Prostate gland (tissue), 2 donors: ENCODE results near the gene PCIF1.

Source experiments
- POLR2A ChIP-seq: fragments of 450-650 bp; IDR thresholded peaks from one replicate; pipeline ENCODE4 v1.6.1; 2016; ENCODE audit warnings: antibody characterized with exemption, mild to moderate bottlenecking
- POLR2AphosphoS5 ChIP-seq: sonication (generic); formaldehyde crosslinking; IDR thresholded peaks from one replicate; pipeline ENCODE4 v1.6.1; 2017; ENCODE audit warnings: antibody characterized with exemption
- TF ChIP-seq, protein P1 (sequence below), 4 experiments: fragments of 200-600 bp in 2 of 4; fragments of 450-650 bp in 2 of 4; sonication (generic) in 2 of 4; IDR thresholded peaks; 1 replicate in 3 of 4; 2 replicates in 1 of 4; pipeline ENCODE4 v1.5.1; 2016 to 2019; ENCODE audit warnings: antibody characterized with exemption in 4 of 4, mild to moderate bottlenecking in 2 of 4, moderate library complexity in 2 of 4

DNA sequence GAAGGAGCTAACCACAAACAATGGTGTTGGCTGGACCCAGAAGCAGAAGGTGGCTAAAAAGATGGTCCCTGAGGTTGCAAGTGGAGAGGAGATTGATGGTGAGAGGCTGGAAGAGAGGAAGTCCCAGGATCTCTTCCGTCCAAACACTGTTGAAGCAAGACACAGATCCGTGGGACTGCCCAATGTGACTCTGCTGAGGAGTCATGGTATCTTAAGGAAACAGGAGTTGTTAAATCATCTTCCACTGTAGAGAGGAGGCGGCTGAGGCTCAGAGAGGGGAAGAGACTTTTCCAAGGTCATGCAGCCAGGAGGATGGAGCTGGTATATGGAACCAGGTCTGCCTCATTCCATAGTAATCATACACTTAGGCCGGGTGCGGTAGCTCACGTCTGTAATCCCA, 41.6 kb downstream of the PCIF1 start:
- TF ChIP-seq, protein P1, sequence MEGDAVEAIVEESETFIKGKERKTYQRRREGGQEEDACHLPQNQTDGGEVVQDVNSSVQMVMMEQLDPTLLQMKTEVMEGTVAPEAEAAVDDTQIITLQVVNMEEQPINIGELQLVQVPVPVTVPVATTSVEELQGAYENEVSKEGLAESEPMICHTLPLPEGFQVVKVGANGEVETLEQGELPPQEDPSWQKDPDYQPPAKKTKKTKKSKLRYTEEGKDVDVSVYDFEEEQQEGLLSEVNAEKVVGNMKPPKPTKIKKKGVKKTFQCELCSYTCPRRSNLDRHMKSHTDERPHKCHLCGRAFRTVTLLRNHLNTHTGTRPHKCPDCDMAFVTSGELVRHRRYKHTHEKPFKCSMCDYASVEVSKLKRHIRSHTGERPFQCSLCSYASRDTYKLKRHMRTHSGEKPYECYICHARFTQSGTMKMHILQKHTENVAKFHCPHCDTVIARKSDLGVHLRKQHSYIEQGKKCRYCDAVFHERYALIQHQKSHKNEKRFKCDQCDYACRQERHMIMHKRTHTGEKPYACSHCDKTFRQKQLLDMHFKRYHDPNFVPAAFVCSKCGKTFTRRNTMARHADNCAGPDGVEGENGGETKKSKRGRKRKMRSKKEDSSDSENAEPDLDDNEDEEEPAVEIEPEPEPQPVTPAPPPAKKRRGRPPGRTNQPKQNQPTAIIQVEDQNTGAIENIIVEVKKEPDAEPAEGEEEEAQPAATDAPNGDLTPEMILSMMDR (IDR thresholded peaks at IDR 0.05) = no peak
- TF ChIP-seq POLR2A = no peak
- TF ChIP-seq POLR2AphosphoS5 = no peak
